Activated gamma-delta T cell (primary cell): ENCODE results near the gene LRSAM1.

Experiments used
- DNase-seq: peaks from one replicate; lab custom pipeline; 2025; lab: John Stamatoyannopoulos, UW

The LRSAM1 gene

GRCh38 chr9:127517620-127518019 lies 66.3 kb downstream of the LRSAM1 start:
- DNase-seq, result no peak

- DNase-seq, result no peak
Measured at GRCh38 chr9:127518091-127518856, 67.0 kb downstream of the LRSAM1 start.

GRCh38 chr9:127519301-127520166 lies 68.2 kb downstream of the LRSAM1 start:
- no peak for DNase-seq

GRCh38 chr9:127520941-127521918 lies 69.9 kb downstream of the LRSAM1 start:
- no peak for DNase-seq

GRCh38 chr9:127521919-127522304 lies 70.6 kb downstream of the LRSAM1 start:
- no peak for DNase-seq

- DNase-seq, result no peak
Measured at GRCh38 chr9:127522727-127523126, 71.4 kb downstream of the LRSAM1 start.

GRCh38 chr9:127523312-127523851 lies 72.1 kb downstream of the LRSAM1 start:
- DNase-seq, result no peak

GRCh38 chr9:127524373-127524772 lies 73.1 kb downstream of the LRSAM1 start:
- no peak for DNase-seq

- no peak for DNase-seq
Measured at GRCh38 chr9:127525401-127526188, 74.3 kb downstream of the LRSAM1 start.

- no peak for DNase-seq
Measured at GRCh38 chr9:127526655-127527559, 75.6 kb downstream of the LRSAM1 start.

- no peak for DNase-seq
Measured at GRCh38 chr9:127527560-127528268, 76.4 kb downstream of the LRSAM1 start.

GRCh38 chr9:127528422-127529251 lies 77.3 kb downstream of the LRSAM1 start:
- no peak for DNase-seq

- DNase-seq, result no peak
Measured at GRCh38 chr9:127529671-127530070, 78.4 kb downstream of the LRSAM1 start.

GRCh38 chr9:127530206-127530941 lies 79.1 kb downstream of the LRSAM1 start:
- DNase-seq, result no peak

- no peak for DNase-seq
Measured at GRCh38 chr9:127531676-127532075, 80.4 kb downstream of the LRSAM1 start.

- DNase-seq, result no peak
Measured at GRCh38 chr9:127534250-127534906, 83.1 kb downstream of the LRSAM1 start.

GRCh38 chr9:127534931-127535330 lies 83.6 kb downstream of the LRSAM1 start:
- no peak for DNase-seq
